GM18499 (cell line): ENCODE data around the gene MDFI.

Source experiments
- ATAC-seq: cut with Tn5 transposase; IDR thresholded peaks from one replicate; pipeline ENCODE4 v1.9.1; 2021; ENCODE audit warnings: moderate number of reproducible peaks; ENCODE audit not compliant: insufficient read depth, unreplicated experiment

Gene MDFI

DNA sequence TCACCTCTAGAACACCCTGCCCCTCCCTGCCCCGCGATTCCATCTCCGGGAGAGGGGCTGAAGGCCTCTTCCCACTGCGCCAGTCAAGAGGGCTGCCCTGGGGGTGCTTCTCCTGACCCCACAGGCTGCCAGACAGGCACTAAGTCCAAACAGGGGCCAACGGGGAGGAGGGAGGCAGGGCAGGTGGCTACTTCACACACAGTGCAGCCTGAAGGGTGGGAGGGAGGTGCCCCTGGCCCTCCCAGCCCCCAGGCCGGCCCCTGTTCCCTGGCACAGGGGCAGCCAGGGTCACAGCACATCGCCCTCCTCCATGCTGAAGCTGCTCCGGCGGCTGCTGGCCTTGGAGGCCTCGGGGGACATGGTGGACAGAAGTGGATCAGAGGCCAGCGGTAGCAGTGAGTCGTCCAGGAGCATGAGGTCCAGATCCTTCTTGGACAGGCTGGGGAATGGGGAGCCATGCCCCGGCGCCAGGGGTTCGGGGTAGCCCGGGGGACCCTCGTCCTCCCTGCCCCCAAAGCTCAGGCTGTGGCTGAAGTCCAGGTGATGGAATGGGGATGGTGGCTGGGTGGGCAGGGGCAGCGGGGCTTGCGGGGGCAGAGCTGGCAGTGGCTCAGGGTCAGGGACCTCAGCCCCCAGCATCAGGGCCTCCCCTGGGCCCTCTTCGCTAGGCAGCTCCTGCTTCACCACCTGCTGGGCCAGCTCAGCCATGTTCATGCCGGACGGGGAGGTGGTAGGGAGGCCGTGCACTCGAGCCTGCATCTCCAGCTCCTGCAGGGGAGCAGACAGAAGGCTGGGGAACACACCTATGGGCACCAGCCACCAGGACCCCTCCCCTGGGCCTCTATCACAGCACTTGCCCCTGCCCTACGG, 46.3 kb downstream of the MDFI start:
- ATAC-seq: no peak

- no peak for ATAC-seq
Observed at GRCh38 chr6:41685641-41686380, 47.5 kb downstream of the MDFI start.

GRCh38 chr6:41687501-41688175, 49.4 kb downstream of the MDFI start:
- no peak for ATAC-seq

DNA sequence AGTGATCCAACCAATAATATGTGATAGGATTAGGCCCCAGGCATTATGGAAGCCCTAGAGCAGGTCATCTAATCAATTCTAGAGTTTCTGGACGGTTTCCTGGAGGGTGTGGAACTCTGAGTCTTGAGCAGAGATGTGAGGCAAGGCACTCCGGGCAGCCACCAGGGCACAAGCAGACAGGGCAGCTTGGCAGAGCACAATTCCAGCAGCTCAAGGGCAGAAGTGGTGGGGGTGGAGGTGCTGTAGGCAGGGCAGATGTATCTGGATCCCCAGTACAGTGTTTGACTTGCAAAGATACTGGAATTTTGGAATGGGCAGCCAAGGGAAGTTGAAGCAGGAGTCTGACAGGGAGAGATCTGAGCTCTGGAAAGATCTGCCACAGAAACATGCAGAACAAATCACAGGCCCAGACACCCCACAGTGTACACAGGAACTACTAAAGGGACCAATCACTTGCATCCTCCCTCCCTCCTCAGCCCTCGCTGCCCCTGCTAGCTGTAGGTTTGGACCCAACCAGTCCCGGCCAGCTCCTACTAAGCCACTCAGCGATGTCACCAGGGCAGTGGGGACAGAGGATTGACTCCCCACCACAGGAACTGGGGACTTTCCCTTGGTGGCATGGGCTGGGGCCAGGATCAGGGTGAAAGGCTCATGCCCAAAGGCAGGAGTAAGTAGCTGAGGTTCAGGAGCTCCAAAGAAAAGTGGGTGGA, 50.1 kb downstream of the MDFI start:
- no peak for ATAC-seq

DNA sequence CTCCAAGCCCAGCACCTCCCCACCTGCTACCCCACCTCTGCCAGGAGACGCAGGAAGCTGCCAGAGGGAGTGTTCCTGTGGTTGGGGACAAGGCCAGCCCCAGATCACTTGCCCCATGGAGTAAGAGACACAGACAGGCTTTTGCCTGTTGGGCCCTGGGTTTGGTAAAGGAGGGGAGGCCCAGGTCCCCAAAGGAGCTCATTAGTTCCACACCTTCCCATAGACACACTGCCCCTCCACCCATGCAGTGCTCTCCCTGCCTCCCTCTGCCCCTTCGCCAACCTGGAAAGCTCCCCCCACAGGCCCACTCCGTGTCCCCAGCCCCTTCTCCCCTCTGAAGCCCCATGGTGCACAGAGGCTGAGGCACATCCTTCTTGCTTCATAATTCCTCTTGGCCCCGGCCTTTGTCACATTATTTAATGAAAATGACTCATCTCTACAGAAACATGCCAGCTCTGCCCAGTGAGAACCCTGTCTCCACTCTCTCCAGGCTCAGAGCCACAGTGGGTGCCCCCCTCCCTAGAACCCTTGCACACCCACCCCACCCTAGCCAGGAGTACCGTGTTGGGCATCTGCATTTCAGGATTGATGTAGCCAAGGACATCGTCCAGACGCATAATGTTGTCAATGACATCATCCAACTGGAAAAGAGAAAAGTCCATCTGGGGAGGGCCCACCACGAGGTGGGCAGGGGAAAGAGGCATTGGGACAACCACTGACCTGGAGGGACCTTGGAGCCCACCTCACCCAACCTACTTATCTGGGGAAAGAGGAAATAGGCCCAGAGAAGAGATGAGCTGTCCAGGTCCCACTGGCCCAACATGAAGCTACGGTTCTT, 51.1 kb downstream of the MDFI start:
- no peak for ATAC-seq

GRCh38 chr6:41690541-41691330, 52.5 kb downstream of the MDFI start:
- no peak for ATAC-seq

GRCh38 chr6:41691426-41692079, 53.3 kb downstream of the MDFI start:
- ATAC-seq: no peak

DNA sequence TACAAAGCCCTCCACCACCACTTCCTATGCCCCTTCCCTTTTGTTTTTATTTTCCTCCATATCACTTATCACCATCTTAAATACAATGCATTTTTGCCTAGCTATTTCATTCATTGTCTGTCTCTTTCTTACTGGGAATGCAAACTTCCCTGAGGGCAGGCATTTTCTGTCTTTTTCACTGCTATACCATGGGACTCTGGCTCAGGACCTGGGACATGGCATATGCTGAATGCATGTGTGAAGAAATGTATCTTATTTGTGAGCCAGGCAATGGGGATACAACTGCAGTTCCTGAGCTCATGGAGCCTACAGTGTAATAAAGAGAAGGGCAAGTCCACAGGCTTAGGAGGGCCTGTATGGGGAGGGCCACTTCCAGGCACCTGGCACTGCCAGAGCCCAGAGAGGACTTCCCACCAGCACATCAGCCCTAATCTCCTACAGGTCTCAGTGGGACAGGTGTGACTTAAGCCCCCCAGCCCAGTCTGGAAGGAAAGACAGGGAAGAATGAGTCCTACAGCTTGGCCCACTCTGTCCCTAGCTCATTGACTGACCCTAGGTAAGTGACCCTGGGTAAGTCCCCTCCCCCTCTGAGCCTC, 53.9 kb downstream of the MDFI start:
- ATAC-seq: no peak

GRCh38 chr6:41692730-41693129, 54.5 kb downstream of the MDFI start:
- no peak for ATAC-seq

GRCh38 chr6:41693281-41694240, 55.3 kb downstream of the MDFI start:
- ATAC-seq: no peak

DNA sequence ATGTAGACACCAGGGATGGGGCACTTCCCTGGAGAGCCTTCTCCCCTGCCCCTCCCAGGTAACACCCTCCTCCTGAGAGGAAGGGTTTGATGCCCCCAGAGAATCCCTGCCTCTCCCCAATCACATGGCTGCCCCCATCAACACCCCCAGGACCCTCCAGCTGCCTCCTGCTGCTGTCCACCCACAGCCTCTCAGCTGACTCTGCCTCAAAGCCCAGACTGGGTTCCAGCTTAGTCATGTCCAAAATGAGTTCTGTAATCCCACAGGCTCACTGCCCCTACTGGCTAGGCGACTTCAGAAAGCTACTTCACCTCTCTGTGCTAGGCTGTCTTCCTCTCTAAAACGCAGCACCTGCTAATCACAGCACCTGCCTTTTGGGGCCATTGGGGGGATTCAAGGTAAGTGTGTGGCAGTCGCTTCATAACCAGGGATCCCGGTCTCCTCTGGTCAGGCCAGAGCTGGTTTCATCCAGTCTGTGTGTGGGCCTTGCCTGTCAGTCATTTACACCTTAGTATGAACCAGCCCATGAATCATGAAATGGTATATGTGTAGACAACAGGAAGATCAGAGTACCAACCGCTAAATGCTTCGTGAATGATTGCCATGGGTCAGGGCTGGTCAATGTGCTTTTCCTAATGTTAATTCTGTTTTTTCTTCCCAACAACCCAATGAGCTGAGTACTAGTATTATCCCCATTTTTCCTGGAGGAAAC, 56.7 kb downstream of the MDFI start:
- ATAC-seq: no peak

DNA sequence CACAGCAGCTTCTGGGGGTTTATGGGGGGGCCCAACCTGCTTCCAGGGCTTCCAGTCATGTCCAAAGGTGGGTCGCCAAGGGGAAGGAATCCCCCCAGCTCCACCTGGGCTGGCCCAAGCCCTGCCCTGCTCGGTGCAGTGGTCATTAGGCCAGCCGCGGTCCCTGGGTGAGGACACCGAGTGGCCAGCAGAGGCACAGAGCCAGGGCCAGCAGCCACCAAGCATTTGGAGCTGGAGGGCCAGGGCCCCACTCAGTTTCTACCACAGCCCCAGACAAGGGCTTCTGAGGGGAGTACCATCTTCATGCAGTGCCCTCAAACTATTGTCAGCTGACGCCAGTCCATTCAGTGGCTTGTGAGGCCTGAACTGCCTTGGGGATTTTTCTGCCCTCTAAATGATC, 57.6 kb downstream of the MDFI start:
- ATAC-seq: no peak

- ATAC-seq: no peak
Observed at GRCh38 chr6:41696788-41697187, 58.5 kb downstream of the MDFI start.

DNA sequence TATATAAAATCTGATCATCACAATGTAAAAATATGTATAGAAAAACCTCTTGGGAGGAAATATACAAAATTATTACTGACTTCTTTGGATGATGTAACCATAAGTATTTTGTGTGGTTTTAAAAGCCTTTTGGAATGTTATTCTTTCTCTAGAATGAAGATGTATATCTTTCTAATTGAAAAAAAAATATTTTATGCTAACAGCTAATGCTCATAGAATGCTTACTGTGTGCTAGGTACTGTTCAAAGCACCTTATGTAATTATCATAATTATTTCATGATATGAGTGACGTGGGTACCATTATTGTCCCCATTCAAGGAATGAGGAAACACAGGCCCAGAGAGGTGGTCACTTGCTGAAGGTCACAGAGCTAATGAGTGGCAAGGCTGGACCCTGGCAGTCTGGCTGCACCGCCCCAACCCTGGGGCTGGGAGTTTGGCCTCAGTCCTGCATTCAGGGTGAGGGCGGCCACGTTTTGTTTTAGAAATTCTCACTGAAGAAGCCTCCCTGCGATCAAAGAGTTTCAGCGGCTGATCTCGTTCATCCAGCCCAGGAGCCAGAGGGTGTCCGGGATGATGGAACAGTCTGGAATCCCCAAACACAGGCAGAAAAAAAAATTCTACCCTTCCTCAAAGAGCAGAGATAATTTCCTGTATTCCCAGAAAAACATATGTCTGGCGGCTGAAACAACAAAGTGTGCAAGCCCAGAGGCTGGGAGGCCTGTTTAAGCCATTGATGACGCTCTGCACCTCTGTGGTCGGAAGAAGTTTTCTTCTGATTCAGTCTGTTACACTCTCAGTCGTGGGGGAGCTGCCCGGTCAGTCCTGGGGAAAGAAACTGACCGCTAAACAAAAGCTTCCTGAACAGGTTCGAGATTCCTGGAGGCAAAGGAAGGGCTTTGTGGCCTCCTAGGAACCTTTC, 59.9 kb downstream of the MDFI start:
- no peak for ATAC-seq

DNA sequence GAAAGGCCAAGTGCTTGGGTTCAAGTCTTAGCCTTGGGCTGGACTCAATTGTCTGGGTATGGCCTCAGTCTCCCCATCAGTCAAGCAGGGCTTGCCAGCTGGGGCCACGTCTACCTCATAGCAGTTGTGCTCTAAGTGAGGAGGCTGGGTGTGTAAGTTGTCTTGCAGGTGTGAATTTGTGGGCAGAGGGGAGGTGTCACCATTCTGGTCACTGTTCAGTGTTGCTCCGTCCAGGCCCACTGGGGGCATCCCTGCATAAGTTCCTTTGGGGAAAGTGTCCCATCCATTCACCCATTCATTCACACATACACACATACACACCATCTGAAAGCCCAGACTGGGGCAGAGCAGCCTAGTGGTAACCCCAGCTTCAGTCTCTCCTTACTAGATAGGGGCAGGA, 60.8 kb downstream of the MDFI start:
- ATAC-seq: no peak
